Liver (tissue), 3 donors: Measurements from ENCODE around the gene PDE10A.

Source experiments
- EGR1 ChIP-seq, 2 donors: IDR thresholded peaks; 2 replicates each; pipeline ENCODE4 v1.6.1; 2016 to 2018; ENCODE audit warnings: antibody characterized with exemption in 2 of 2, low read depth in 2 of 2
- FOXA1 ChIP-seq: IDR thresholded peaks from 2 replicates; pipeline ENCODE4 v1.6.1; 2016; ENCODE audit warnings: antibody characterized with exemption
- HNF4G ChIP-seq: IDR thresholded peaks from 2 replicates; pipeline ENCODE4 v1.6.1; 2016; ENCODE audit warnings: antibody characterized with exemption
- RAD21 ChIP-seq, 2 donors: IDR thresholded peaks; 2 replicates each; pipeline ENCODE4 v1.6.1; 2016; ENCODE audit warnings: antibody characterized with exemption in 2 of 2, mild to moderate bottlenecking in 2 of 2
- TAF1 ChIP-seq: conservative IDR thresholded peaks from 2 replicates; pipeline ENCODE4 v1.6.1; 2016; ENCODE audit warnings: antibody characterized with exemption, mild to moderate bottlenecking
- TF ChIP-seq, protein P1 (sequence below): IDR thresholded peaks from 2 replicates; pipeline ENCODE4 v1.6.1; 2016; ENCODE audit warnings: antibody characterized with exemption
- TF ChIP-seq, protein P2 (sequence below): fragments of 150-350 bp; IDR thresholded peaks from 2 replicates; pipeline ENCODE4 v1.5.1; 2017; ENCODE audit warnings: improper control_type of control experiment, low read depth, low read length; ENCODE audit not compliant: missing input control
- donor health status: healthy.
- donor health status: healthy.

GRCh38 chr6:165321555-165322145 lies 341.4 kb downstream of the PDE10A start:
- TF ChIP-seq, protein P1, sequence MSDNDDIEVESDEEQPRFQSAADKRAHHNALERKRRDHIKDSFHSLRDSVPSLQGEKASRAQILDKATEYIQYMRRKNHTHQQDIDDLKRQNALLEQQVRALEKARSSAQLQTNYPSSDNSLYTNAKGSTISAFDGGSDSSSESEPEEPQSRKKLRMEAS: no peak
- TF ChIP-seq, protein P2, sequence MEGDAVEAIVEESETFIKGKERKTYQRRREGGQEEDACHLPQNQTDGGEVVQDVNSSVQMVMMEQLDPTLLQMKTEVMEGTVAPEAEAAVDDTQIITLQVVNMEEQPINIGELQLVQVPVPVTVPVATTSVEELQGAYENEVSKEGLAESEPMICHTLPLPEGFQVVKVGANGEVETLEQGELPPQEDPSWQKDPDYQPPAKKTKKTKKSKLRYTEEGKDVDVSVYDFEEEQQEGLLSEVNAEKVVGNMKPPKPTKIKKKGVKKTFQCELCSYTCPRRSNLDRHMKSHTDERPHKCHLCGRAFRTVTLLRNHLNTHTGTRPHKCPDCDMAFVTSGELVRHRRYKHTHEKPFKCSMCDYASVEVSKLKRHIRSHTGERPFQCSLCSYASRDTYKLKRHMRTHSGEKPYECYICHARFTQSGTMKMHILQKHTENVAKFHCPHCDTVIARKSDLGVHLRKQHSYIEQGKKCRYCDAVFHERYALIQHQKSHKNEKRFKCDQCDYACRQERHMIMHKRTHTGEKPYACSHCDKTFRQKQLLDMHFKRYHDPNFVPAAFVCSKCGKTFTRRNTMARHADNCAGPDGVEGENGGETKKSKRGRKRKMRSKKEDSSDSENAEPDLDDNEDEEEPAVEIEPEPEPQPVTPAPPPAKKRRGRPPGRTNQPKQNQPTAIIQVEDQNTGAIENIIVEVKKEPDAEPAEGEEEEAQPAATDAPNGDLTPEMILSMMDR: no peak
- TF ChIP-seq EGR1 (IDR thresholded peaks at IDR 0.05; ENCODE audit: low read depth in 2 of 2): no peak
- no peak for TF ChIP-seq HNF4G
- TF ChIP-seq RAD21 (IDR thresholded peaks at IDR 0.05): no peak
- TF ChIP-seq FOXA1: no peak
- TF ChIP-seq TAF1: no peak
